Calu3 (cell line): ENCODE data around the gene TIRAP. TPM values are rescaled to one million over a fixed set of nuclear protein-coding genes. Genes with fewer than 3 reads are reported as not detected.

ENCODE experiments used
- BruUV-seq: library from RNA; stranded (reverse); fragments of 400-500 nt; replicated peaks from 2 replicates; lab custom pipeline; 2021; lab: Mats Ljungman, UMichigan
- CTCF ChIA-PET: fragments of 300-600 bp; sonication (Branson Sonifier 250); formaldehyde crosslinking; loops from one replicate; lab custom pipeline; 2022; ENCODE audit warnings: antibody characterized with exemption; lab: Charles Lee
- DNase-seq: peaks from one replicate; pipeline ENCODE4 v3.0.0; 2022
- H3K27ac Mint-ChIP-seq: one replicate; pipeline ENCODE4 v1.8.0; 2022; ENCODE audit warnings: mixed read lengths; ENCODE audit not compliant: unreplicated experiment
- H3K27me3 Mint-ChIP-seq: one replicate; pipeline ENCODE4 v1.8.0; 2022; ENCODE audit warnings: mixed read lengths; ENCODE audit not compliant: unreplicated experiment
- H3K36me3 Mint-ChIP-seq: one replicate; pipeline ENCODE4 v1.8.0; 2022; ENCODE audit warnings: mild to moderate bottlenecking, moderate library complexity, mixed read lengths; ENCODE audit not compliant: insufficient read depth, unreplicated experiment
- H3K4me1 Mint-ChIP-seq: one replicate; pipeline ENCODE4 v1.8.0; 2022; ENCODE audit warnings: mild to moderate bottlenecking, low read depth, mixed read lengths; ENCODE audit not compliant: unreplicated experiment
- H3K4me3 Mint-ChIP-seq: one replicate; pipeline ENCODE4 v1.8.0; 2022; ENCODE audit warnings: mild to moderate bottlenecking, low read depth, moderate library complexity, mixed read lengths; ENCODE audit not compliant: unreplicated experiment
- H3K9me3 Mint-ChIP-seq: one replicate; pipeline ENCODE4 v1.8.0; 2022; ENCODE audit warnings: low read depth, mixed read lengths; ENCODE audit not compliant: unreplicated experiment
- intact Hi-C: fragments of 100-400 bp; cut with micrococcal nuclease; formaldehyde crosslinking; loops from one replicate; pipeline ENCODE4 v1.10.0; 2022; ENCODE audit not compliant: unreplicated experiment
- total RNA-seq: library from RNA; stranded (reverse); gene quantifications from 2 replicates; pipeline ENCODE4 v1.2.3, GENCODE V29; 2022
- TF ChIP-seq, protein P1 (sequence below): fragments of 200-600 bp; IDR thresholded peaks from one replicate; pipeline ENCODE4 v1.8.0; 2022; ENCODE audit warnings: antibody characterized with exemption; ENCODE audit not compliant: unreplicated experiment

Gene TIRAP
- total RNA-seq, 1 experiment from 2014 or later: 8.1 TPM

GRCh38 chr11:126332221-126332711 lies 49.4 kb downstream of the TIRAP start:
- Mint-ChIP-seq H3K27me3 (no peaks in the 10 kb centered on the region), H3K4me1 (peaks cover 19% of the 10 kb centered on the region), H3K4me3 (no peak overlapping the region), H3K9me3 (no peaks in the 10 kb centered on the region), H3K36me3 (peaks cover 10% of the 10 kb centered on the region), H3K27ac (no peak overlapping the region)
- CTCF ChIA-PET: no interaction called here
- TF ChIP-seq, protein P1, sequence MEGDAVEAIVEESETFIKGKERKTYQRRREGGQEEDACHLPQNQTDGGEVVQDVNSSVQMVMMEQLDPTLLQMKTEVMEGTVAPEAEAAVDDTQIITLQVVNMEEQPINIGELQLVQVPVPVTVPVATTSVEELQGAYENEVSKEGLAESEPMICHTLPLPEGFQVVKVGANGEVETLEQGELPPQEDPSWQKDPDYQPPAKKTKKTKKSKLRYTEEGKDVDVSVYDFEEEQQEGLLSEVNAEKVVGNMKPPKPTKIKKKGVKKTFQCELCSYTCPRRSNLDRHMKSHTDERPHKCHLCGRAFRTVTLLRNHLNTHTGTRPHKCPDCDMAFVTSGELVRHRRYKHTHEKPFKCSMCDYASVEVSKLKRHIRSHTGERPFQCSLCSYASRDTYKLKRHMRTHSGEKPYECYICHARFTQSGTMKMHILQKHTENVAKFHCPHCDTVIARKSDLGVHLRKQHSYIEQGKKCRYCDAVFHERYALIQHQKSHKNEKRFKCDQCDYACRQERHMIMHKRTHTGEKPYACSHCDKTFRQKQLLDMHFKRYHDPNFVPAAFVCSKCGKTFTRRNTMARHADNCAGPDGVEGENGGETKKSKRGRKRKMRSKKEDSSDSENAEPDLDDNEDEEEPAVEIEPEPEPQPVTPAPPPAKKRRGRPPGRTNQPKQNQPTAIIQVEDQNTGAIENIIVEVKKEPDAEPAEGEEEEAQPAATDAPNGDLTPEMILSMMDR: no peak
- BruUV-seq: no TSS peak
- DNase-seq: no peak
- intact Hi-C loops: no loop called here

- H3K9me3 Mint-ChIP-seq: no peaks in the 10 kb centered on the region
- BruUV-seq: no TSS peak
- CTCF ChIA-PET: no interaction called here
- TF ChIP-seq, protein P1: no peak
- no peak for DNase-seq
- H3K36me3 Mint-ChIP-seq: peaks cover 1% of the 10 kb centered on the region
- peaks cover 10% of the 10 kb centered on the region for H3K4me1 Mint-ChIP-seq
- H3K27me3 Mint-ChIP-seq: no peaks in the 10 kb centered on the region
- H3K4me3 Mint-ChIP-seq: no peak overlapping the region
- no peak overlapping the region for H3K27ac Mint-ChIP-seq
- intact Hi-C loops: no loop called here
These were observed 50.2 kb downstream of the TIRAP start for GRCh38 chr11:126333142-126333541.

- peaks cover 24% of the 10 kb centered on the region for H3K4me1 Mint-ChIP-seq
- peak overlapping the region; percentile 30 for H3K27ac Mint-ChIP-seq
- no peaks in the 10 kb centered on the region for H3K27me3 Mint-ChIP-seq
- H3K4me3 Mint-ChIP-seq: no peak overlapping the region
- CTCF ChIA-PET: no interaction called here
- no peaks in the 10 kb centered on the region for H3K9me3 Mint-ChIP-seq
- TF ChIP-seq, protein P1: no peak
- H3K36me3 Mint-ChIP-seq: peaks cover 13% of the 10 kb centered on the region
- no peak for DNase-seq
- BruUV-seq: no TSS peak
- intact Hi-C loops: no loop called here
These were observed 52.0 kb downstream of the TIRAP start for GRCh38 chr11:126334659-126335462.

DNA sequence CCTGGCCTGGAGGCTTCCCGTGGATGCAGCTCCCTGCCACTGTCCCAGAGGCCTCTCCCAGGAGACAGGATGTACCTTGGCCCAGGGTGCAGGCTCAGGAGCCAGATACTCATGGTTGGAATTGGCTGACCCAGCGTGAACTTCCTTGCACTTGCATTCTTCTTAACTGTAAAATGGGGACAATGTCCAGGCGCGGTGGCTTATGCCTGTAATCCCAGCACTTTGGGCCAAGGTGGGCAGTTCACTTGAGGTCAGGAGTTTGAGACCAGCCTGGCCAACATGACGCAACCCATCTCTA lies 52.5 kb downstream of the TIRAP start:
- BruUV-seq: no TSS peak
- TF ChIP-seq, protein P1: no peak
- peaks cover 17% of the 10 kb centered on the region for H3K36me3 Mint-ChIP-seq
- no peak overlapping the region for H3K4me3 Mint-ChIP-seq
- H3K27ac Mint-ChIP-seq: no peak overlapping the region
- intact Hi-C loops: no loop called here
- no peak for DNase-seq
- H3K4me1 Mint-ChIP-seq: peaks cover 27% of the 10 kb centered on the region
- no peaks in the 10 kb centered on the region for H3K9me3 Mint-ChIP-seq
- no peaks in the 10 kb centered on the region for H3K27me3 Mint-ChIP-seq
- CTCF ChIA-PET: no interaction called here
